ENCODE results near the gene UBL4B.
A peak's percentile ranks its signal among the peaks of the same experiment; 100 is the strongest.

Gene UBL4B

DNA sequence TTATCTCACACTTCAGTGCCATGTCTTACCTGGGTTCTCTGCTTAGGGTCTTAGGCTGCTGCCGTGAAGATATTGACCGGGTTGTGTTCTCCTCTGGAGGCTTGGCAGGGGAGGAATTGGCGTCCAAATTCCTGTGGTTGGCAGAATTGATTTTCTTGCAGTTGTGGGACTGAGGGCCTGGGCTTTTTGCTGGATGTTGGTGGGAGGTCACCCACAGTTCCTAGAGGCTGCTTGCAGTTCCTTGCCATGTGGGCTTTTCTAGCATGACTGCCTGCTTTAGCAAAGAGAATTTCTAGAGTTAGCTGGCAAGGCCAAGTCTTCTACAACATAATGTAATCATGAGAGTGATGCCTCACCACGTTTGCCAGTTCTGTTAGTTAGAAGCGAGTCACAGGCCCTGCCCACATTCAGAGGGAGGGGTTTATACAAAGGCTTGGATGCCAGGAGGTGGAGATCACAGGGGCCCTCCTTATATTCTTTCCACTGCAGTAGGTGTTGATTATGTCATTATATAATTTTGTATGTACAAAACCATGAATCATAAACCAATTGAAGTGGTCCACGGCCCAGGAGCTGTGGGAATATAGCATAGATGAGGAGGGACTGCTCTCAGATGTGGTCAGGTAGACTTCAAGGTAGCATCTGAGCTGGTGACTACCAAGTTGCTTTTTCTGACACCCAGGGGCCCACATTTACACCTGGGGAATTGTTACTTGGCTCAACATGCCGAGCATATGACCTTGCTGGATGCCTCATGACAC lies 6.6 kb downstream of the UBL4B start:
- no peak for DNase-seq (ENCODE audit: low read depth)

DNA sequence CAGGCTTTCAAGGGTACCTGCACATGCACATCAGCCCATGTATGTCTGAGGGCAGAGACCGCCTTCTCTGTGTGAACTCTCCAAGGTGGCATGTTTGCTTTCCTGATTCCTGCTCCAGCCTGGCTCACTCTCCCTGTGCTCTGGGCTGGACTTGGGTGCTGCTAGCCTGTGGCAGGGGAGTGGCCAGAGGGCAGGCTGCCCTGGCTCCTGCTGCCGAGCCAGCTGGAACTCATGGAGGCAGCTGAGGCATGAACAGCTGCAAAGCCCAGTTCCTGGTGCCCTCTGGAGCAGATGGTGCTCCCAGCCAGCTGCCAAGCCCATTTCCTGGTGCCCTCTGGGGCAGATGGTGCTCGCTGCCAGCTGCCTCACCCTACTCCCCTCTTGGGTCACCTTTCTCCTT lies 7.6 kb downstream of the UBL4B start:
- no peak for DNase-seq (ENCODE audit: low read depth)

DNA sequence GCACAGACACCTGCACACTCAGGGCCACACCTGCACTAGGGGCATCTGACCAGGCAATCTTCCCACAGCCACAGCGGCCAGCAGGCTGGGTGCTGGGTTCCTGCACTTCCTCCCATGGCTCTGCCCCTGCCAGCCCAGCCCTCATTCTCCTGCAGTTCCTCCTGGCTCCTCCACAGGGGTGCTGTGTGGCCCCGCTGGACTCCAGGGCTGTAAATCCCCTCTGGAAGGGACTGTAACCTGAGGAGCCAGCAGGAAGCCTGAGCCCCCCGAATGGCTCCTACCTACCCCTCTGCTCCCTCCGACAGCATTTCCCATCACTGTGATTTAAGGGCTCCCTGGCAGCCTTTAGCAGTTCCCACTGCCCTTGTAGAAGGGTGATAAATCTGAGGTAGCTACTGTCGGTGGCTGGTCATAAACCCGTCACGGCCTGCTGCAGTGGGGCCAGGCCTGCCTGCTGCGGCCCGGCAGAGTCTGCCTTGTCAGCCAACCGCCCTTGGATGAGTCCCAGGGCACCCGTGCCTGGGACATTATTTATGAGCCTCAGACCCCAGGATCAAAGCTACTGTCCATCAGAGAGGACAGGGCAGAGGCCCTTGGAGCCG lies 8.8 kb downstream of the UBL4B start:
- no peak for DNase-seq (ENCODE audit: low read depth)

DNA sequence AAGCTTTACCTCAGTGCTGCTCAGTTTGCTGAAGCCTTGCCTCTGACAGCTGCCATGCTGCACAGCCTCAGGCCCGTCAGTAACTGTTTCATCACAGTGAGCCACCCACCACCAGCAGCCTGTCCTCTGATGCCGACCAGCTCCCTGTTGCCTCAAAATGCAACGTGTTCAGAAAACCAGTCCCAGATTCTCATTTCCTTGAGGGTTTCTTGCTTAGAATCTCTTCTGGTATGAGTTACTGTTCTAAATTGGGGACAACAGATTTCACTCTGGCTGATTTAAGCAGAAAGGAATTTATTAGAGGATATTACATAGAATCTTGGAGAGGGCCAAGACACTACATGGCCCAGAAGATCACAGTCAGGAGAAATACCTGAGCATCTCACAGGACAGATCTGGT lies 11.0 kb downstream of the UBL4B start:
- DNase-seq (ENCODE audit: low read depth) = no peak

DNA sequence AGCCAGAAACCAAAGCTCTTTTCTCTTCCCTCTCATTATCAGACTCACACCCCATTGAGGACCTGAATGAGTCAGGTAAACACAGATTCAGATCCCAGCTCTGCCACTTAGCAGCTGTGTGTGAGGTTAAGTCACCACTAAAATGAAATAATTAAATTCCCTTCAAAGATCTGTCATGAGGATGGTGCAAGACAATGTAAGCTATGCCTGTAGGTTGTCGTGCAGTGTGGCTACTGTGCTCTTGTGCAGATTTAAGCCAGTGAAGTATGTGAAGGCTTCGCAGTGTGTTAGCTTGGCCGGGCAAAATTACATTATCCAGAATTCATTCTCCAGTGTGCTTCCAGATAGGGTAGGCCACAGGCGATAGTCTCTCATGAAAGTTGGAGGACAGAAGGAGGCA lies 13.6 kb downstream of the UBL4B start:
- no peak for DNase-seq (ENCODE audit: low read depth)

DNA sequence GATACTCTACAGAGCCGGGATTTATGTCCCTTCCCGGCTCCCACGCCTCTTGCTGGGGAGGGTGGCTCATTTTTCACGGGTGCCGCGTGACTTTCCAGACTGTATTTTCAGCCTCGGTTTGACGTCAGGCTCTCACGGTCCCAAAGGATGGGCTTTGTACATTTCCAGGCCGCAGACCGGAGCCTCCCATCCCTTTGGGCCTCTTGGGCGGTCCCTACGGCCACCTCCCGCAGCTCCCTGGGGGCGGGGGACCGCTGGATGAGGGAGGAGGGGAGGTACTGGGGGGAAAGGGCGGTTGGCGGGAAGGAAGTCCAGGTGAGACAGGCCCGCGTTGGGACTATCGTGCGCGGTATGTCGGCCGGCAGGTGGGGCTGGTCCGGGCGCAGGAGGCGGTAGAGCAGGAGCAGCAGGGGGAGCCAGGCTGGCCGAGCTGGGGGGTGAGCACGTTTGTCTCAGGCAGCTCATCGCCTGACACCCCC lies 17.9 kb downstream of the UBL4B start:
- DNase-seq (ENCODE audit: low read depth) = no peak

DNA sequence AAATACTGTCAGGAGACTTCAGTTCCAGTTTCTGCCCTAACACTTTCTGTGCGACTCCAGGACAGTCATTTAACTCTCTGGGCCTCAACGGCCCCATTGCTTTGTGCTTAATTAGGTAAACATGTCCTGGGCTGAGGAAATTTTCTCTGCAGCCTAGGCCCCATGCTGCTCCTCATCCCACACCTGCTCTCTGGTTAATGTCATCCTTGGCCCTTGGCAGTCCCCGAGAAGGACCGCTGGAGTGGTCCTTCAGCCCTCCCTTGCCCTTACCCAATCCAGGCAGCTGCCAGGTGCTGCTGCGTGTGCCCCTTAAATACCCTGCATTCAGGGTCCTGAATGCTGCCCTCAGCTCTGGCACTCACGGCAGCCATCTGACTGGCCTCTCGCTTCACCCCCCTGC lies 18.7 kb downstream of the UBL4B start:
- DNase-seq (ENCODE audit: low read depth) = no peak

DNA sequence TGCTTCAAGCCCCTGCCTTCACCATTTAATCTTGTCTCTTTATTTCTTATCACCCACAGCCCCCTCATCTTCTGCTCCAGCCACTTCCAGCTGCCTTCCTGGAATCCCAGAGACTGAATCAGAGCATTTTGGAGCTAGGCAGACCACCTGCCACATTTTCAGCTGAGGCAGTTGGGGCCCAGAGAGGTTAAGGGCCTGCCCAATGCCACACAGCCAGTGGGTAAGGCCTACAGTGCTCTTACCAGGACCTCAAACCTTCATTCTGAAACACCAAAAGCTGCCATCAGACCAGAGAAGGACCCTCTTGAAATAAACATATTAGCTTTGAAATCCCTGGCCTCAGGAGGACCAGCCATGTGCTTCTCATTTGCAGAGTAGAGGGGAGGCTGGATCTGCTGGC lies 20.4 kb downstream of the UBL4B start:
- no peak for DNase-seq (ENCODE audit: low read depth)

DNA sequence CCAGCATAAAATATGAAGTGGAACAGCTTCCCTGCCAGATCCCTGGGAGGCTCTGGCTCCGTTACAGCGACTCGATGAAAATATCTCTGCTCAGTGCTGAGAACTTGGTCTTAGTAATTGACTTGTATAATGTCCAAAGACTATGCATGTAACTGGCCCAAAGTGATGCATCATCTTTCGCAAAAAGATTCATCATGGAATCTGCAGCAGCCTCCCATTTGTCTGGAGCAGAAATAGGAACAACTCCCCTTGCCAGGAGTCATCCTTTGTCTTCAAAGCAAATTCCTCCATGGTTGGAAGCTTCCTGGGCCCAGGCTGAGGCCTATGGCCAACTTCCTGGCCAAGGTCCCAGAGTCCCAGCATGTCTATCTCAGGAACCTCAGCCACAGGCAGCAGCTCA lies 21.2 kb downstream of the UBL4B start:
- no peak for DNase-seq (ENCODE audit: low read depth)

DNA sequence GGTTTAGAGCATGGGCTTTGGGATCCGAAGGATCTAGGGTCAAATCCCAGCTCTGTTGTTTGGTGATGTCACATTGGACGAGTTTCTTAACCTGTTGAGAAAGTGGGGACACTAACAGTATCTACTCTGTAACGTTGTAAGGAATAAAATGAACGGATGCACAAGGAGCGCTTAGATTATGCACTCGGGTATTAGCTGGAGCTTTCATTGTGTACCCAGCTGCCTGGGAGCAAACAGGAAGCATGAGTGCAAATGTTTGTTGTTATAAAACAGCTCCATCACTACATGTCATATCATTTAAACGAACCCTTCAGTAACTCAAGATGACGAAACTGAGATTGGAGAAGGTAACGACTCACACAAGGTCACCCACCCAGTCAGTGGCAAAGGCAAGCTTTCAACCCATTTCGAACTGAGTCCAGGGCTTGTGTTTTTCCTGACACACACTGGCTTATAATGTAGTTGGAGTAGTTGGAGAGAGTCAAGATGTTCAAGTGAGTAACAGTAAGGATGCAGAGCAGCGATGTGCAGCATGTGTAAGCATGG lies 21.9 kb downstream of the UBL4B start:
- no peak for DNase-seq (ENCODE audit: low read depth)

DNA sequence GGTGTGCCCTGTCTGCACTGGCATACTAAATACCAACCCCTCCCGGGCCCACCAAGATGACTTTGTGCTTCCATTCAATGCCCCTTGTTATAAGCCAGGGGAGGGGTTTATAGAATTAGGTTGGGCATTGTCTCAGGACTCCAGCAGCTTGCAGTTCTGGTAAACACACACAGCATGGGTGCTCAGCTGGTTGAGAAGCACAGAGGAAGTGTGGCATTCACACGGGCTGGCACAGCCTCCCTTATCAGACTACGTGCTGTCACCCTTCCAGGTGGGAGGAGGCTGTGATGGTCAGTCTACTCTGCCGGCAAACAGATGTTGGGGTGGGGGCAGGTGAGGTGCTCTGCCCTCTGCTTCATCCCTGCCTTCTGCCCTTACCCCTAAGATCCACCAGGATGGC lies 23.0 kb downstream of the UBL4B start:
- DNase-seq (ENCODE audit: low read depth) = no peak

DNA sequence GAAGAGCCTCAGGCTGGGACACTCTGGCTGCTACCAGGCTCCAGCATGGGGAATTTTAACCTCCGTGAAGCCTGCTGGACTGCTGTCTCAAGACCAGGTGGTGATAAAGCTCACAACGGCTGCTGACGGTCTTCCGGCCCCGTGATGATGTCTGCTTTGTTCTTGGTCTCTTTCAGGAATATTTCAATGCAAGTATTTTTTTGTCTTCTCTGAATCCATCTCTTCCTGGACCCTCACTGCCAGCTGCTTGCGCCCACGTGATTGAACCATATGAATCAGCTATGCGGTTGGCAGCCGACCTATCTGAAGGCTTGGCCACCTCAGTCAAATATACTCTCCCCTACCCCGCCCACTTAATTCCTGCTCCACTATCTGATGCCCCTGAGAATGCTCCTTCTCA lies 23.4 kb downstream of the UBL4B start:
- DNase-seq (ENCODE audit: low read depth) = no peak

DNA sequence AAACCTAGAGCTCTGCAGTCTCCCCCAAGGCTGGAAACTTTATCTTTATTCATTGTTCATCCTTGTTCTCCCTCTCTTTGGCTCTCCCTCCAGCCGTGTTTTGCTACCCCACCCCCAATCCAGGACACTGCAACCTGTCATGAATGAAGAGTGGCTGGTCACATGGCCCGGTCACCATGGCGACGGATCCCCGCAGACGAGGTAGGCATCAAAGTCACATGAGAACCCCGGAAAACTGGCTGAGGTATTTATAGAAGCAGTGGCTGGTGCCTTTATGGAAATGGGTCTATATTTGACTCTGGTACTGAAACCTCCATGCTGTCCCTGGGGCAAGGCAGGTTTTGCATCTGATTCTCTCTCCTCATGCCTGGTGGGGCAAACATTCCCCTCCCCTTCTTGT lies 24.7 kb downstream of the UBL4B start:
- no peak for DNase-seq (ENCODE audit: low read depth)

DNA sequence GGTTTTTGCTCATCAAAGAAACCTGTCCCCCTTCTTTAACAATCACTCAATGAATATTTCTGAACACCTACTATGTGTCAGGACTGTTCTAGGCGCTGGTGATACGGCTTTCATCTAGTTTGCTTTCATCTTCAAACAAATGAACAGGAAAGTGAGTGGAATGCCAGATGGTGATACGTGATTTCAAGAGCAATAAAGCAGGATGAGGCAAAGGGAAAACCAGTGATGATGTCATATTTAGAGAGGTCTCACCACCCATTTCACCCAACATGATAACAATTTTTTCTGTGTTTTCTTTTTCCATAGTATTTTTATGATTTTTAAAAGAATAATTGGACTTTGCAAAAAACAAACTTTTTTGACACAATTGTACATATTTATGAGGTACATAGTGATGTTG lies 26.7 kb downstream of the UBL4B start:
- no peak for DNase-seq (ENCODE audit: low read depth)

DNA sequence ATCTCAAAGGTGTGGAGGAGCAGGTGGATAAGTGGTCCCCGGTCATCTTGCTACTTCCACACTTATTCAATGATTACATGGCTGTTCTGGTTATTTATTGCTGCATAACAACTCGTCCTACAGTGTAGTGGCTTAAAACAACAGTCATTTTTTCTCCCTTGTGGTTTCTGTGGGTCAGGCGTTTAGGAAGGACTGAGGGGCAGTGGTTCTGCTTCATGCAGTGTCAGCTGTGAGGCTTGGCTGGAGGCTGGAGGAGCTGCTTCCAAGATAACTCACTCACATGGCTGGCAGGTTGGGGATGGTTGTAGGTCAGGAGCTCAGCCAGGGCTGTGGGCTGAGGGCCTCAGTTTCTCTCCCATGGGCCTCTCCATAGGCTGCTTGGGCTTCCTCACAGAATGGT lies 32.1 kb downstream of the UBL4B start:
- no peak for DNase-seq (ENCODE audit: low read depth)

DNA sequence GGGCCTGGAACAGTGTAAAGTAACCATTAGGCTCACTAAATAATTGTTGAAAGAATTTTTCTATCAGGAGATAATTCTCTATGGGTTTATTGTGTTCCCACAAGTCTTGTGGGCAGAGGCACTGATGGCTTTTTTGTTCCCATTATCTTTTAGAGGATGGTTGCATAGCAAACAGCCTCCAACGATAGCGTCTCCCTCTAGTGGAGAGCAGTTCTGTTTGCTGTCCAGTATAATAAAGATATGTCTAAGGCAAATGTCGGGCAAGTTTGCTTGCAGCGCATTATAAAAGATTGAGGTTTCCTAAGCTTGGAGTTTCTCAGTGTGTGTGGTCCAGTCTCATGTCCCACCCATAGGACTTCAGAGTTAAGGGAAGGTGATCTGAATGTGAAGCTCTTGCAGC lies 36.7 kb downstream of the UBL4B start:
- DNase-seq (ENCODE audit: low read depth) = no peak

DNA sequence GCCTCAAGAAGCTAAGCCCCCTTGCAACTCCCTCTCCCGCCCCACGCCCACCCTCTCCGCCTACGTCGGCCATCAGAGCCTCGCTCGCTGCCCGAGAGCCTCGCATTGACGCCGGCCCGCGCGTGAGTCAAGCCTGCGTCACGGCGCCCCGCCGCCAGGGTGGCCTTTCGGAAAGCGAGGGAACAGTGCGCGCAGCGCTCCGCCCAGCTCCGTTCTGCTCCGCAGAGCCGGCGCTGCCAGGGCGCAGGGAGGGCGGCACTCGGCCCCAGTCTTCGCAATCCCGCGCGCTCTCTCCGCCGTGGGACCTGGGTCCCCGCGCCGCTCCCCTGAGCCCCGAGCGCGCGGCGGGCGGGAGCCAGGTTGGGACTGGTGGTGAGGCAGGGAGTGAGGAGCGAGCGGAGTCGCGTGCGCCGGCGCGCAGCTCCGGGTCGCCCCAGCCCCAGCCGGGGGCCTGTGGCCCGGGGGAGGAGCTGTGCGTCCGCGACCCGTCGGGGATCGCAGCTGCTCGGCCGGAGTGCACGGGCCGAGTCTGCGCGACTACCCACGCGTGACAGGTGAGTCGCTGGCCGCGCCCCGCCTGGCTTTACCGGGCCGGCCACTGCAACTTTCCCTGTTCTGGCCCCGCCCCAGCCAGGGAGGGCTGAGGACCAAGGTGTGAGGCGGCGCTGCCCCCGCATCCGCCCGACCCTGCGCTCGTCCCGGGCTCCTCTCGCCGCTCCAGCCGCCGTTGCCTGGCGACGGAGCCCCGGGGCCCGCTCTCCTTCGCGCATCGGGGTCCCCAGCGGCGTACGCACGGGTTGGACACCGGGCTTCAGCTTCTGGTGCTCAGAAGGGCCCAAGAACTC lies 38.3 kb downstream of the UBL4B start, which contains the start of gene SLC6A17:
TSS of gene SLC6A17 (plus strand) at position 165 of the 845 bp plus-strand sequence. CDS start 16,436 bp downstream, outside the sequence.
- no peak for DNase-seq (ENCODE audit: low read depth)

DNA sequence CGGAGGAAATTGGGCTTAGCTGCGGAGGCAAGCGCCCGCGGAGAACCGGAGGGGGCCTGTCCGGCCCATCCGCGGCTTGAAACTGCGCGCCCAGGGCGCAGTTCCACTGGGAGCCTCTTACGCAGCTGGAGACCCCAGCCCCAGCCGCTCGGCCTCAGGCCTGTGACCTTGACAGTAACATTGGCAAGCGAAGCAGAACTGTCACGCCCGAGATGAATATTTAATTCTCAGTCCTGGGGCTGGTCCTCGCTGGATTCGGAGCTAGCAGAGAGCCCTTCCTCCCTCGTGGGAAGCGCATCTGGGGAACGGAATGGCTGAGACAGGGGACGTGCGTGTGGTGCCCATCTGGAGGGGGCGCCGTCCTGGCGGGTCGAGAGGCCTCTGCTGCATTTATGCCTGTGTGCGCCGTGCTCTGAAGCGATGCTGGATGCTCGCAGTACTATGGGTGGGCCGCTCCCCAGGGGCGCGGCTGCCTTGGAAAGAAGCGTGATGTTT lies 39.0 kb downstream of the UBL4B start:
- DNase-seq (ENCODE audit: low read depth) = no peak

DNA sequence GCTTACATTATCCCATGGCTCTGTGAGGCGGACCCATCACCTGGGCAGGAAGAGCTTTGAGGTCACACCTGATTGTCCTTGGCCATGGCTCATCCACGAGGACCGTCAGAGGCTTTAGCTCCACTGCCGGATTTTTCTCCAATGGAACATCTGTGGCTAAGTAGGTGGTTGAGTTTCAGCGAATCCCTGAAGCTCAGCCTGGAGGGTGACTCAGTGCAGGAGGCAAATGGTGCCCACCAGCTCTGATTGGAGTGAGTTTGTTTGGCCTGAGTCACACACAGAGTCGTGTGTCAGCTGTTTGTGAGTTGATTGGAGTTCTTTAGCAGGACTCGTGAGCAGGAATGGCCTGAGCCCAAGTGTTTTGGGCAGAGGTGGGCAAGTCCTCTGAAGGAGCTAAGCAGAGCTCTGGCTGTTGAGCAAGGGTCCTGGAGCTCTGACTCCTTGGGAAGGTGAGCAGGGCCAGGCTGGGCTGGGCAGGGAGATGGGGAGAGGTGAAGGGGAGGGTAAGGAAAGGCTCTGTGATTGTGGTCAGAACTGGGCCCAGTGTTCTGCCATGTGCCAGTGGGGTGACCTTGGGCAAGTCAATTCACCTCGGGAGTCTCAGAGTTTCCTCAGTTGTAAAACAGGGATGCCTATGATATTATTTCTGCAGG lies 40.0 kb downstream of the UBL4B start:
- no peak for DNase-seq (ENCODE audit: low read depth)

DNA sequence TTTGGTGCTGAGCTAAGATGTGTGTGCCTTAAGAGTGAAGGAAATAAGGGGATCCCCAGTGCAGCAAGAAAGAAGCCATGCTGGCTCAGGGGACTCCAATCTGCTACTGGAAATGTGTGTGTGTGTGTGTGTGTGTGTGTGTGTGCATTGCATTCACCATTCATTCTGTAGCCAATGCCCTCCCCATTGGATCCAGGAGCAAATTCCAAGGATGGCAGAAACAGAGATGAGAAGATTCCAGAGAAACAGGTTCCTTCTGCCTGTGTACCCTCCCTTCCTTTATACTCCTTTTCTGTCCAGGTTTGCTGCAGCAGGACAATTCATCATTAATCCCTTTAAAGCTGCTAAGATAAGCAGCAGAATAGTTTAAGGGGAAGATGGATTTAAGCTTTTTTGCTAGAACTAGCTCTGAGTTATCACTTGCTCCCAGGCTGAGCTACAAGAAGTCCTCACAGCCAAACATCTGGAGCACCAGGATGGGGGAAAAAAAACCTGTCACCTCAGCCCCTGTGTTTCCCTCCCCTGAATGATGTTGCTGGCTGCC lies 41.2 kb downstream of the UBL4B start:
- DNase-seq (ENCODE audit: low read depth) = no peak

DNA sequence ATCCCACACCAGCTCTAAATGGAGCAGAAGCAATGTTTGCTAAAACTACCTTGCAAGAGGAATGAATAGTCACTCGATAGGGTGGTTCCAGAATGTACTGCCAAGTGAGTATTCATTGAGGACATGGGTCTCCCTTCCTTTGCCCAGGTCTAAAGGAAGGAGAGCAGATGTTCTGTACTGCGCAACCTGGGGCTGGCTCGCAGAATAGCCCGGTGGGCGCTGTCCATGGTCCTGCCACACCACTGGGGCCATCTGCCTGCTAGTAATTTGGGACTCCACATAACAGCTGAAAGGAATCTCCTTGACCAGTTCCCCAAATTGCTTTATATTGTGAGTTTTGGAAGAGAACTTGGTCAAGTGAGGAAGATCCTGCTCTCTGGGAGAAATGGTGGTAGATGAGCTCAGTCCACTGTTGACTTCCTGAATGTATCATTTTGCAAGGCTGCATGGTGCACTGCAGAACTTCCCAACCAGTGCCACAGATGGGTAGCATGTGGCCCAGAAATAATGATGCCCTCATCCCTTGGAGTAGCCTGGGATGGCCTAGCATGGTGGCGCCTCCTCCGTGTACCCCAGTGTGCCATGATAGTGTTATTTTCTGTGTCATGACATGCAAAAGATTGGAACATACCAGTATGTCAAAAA lies 43.8 kb downstream of the UBL4B start:
- DNase-seq (ENCODE audit: low read depth) = peak; percentile 39
